ENCODE results near the gene ART1. TPM values are rescaled to one million over a fixed set of nuclear protein-coding genes. Genes with fewer than 3 reads are reported as not detected.
A peak's percentile ranks its signal among the peaks of the same experiment; 100 is the strongest.
"Not testable (repeated sequence)": the region's sequence is repeated elsewhere in the genome, so short reads cannot be mapped to it uniquely, and the experiment has no call there.

Gene ART1
- total RNA-seq (2021) (not detected in 3 replicates), Bru-seq, nascent RNA (percentile 21 among the genes with signal in this experiment)
- long read RNA-seq, experiment 1 = 0 reads
- long read RNA-seq, experiment 2 = 0 reads
- long read RNA-seq, experiment 3 = 0 reads

DNA sequence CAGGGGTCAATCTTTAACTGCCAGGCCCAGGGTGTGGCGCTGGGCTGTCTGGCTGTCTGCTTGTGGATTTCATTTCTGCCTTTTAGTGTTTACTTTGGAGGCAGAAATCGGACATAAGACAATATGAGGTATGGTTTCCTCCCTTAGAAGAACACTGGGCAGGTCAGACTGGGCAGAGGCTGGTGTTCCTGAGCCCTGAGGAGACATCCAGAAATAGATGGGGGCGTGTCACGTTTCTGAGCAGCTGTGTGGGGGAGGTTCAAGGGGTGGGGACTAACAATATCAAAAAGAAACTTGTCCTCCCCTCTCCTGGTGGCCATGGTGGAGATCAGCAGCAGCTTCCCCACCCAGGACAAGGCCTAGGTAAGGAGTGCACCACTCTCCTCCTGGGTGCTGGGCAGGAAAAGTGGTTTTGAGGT, at the start of gene ART1:
Gene ART1 (plus strand): TSS at position 312 of the 419 bp plus-strand sequence. CDS start 14,086 bp downstream, outside the sequence.
- H3K9me3 Mint-ChIP-seq = peaks cover 37% of the 10 kb centered on the region
- DNase-seq (ENCODE audit: low spot score) = no peak
- ChIA-PET CTCF (no interaction called here), POLR2A (no interaction called here)
- peaks cover 23% of the 10 kb centered on the region for H3K36me3 Mint-ChIP-seq
- no peak within 1 kb of the TSS for H3K27ac Mint-ChIP-seq
- peak within 1 kb of the TSS; percentile 20; the same call in 1 of the 2 replicates for H3K4me3 Mint-ChIP-seq
- H3K4me1 Mint-ChIP-seq = peaks cover 13% of the 10 kb centered on the region
- TF ChIP-seq NFYB (CRISPR knock-in tag; conservative IDR thresholded peaks at IDR 0.05; ENCODE audit: low read depth) = no peak
- no peak for TF ChIP-seq MXD4 (CRISPR knock-in tag; IDR thresholded peaks at IDR 0.05; ENCODE audit: borderline replicate concordance)
- no peak for TF ChIP-seq ZNF396 (CRISPR knock-in tag; IDR thresholded peaks at IDR 0.05; ENCODE audit: borderline replicate concordance)
- no peak for TF ChIP-seq KAT7 (CRISPR knock-in tag; IDR thresholded peaks at IDR 0.05; ENCODE audit: borderline replicate concordance)
- no peak for TF ChIP-seq ZMAT4 (CRISPR knock-in tag; IDR thresholded peaks at IDR 0.05)
- TF ChIP-seq ELF4 (CRISPR knock-in tag; IDR thresholded peaks at IDR 0.05; ENCODE audit: low read depth) = no peak
- no peak for ATAC-seq
- H3K27me3 Mint-ChIP-seq (ENCODE audit: low read depth) = peaks cover 47% of the 10 kb centered on the region

GRCh38 chr11:3597743-3598142, 47.2 kb upstream of the ART1 start:
- H3K4me3 Mint-ChIP-seq; CTCF ChIA-PET; DNase-seq (ENCODE audit: low spot score); H3K27me3 Mint-ChIP-seq (ENCODE audit: low read depth); POLR2A ChIA-PET; ATAC-seq; H3K27ac Mint-ChIP-seq; H3K36me3 Mint-ChIP-seq: not testable (repeated sequence)
- H3K9me3 Mint-ChIP-seq = peaks cover 13% of the 10 kb centered on the region
- peaks cover 12% of the 10 kb centered on the region for H3K4me1 Mint-ChIP-seq

- Mint-ChIP-seq H3K4me1 (peaks cover 11% of the 10 kb centered on the region), H3K9me3 (peaks cover 16% of the 10 kb centered on the region)
- H3K36me3 Mint-ChIP-seq; H3K27me3 Mint-ChIP-seq (ENCODE audit: low read depth); CTCF ChIA-PET; H3K27ac Mint-ChIP-seq; POLR2A ChIA-PET; DNase-seq (ENCODE audit: low spot score); ATAC-seq; H3K4me3 Mint-ChIP-seq: not testable (repeated sequence)
Observed at GRCh38 chr11:3600201-3600600, 44.7 kb upstream of the ART1 start.

- no peak overlapping the region for H3K4me3 Mint-ChIP-seq
- no peaks in the 10 kb centered on the region for H3K36me3 Mint-ChIP-seq
- DNase-seq (ENCODE audit: low spot score) = no peak
- peak overlapping the region; percentile 58 for H3K27ac Mint-ChIP-seq
- no peaks in the 10 kb centered on the region for H3K4me1 Mint-ChIP-seq
- ChIA-PET CTCF (interaction anchor here (0.6 to 0.9 kb wide), 2 partner anchors 39 to 127 kb away, joined by 3 to 4 read pairs; no protein-coding TSS in a partner anchor), POLR2A (no interaction called here)
- TF ChIP-seq, protein P1, sequence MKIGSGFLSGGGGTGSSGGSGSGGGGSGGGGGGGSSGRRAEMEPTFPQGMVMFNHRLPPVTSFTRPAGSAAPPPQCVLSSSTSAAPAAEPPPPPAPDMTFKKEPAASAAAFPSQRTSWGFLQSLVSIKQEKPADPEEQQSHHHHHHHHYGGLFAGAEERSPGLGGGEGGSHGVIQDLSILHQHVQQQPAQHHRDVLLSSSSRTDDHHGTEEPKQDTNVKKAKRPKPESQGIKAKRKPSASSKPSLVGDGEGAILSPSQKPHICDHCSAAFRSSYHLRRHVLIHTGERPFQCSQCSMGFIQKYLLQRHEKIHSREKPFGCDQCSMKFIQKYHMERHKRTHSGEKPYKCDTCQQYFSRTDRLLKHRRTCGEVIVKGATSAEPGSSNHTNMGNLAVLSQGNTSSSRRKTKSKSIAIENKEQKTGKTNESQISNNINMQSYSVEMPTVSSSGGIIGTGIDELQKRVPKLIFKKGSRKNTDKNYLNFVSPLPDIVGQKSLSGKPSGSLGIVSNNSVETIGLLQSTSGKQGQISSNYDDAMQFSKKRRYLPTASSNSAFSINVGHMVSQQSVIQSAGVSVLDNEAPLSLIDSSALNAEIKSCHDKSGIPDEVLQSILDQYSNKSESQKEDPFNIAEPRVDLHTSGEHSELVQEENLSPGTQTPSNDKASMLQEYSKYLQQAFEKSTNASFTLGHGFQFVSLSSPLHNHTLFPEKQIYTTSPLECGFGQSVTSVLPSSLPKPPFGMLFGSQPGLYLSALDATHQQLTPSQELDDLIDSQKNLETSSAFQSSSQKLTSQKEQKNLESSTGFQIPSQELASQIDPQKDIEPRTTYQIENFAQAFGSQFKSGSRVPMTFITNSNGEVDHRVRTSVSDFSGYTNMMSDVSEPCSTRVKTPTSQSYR (CRISPR knock-in tag; IDR thresholded peaks at IDR 0.05) = no peak
- TF ChIP-seq NFYB (CRISPR knock-in tag; conservative IDR thresholded peaks at IDR 0.05; ENCODE audit: low read depth) (no peak), RELA (CRISPR knock-in tag; IDR thresholded peaks at IDR 0.05; ENCODE audit: borderline replicate concordance) (no peak), AR (CRISPR knock-in tag; IDR thresholded peaks at IDR 0.05) (no peak), NR2C2 (CRISPR knock-in tag; IDR thresholded peaks at IDR 0.05) (no peak), MXD4 (CRISPR knock-in tag; IDR thresholded peaks at IDR 0.05; ENCODE audit: borderline replicate concordance) (no peak), ZNF232 (CRISPR knock-in tag; IDR thresholded peaks at IDR 0.05) (no peak), ZNF219 (CRISPR knock-in tag; IDR thresholded peaks at IDR 0.05; ENCODE audit: borderline replicate concordance) (no peak), EMX1 (CRISPR knock-in tag; IDR thresholded peaks at IDR 0.05) (no peak), NFATC4 (CRISPR knock-in tag; IDR thresholded peaks at IDR 0.05) (no peak), FOXJ3 (CRISPR knock-in tag; IDR thresholded peaks at IDR 0.05; ENCODE audit: borderline replicate concordance) (no peak), NFE2L1 (CRISPR knock-in tag; IDR thresholded peaks at IDR 0.05) (no peak)
- ATAC-seq = no peak
- H3K9me3 Mint-ChIP-seq = peaks cover 3% of the 10 kb centered on the region
- H3K27me3 Mint-ChIP-seq (ENCODE audit: low read depth) = no peaks in the 10 kb centered on the region
Observed at GRCh38 chr11:3604167-3604566, 40.8 kb upstream of the ART1 start.
